ENCODE results near the gene HYI.
"Not testable (repeated sequence)": the region's sequence is repeated elsewhere in the genome, so short reads cannot be mapped to it uniquely, and the experiment has no call there.

HYI gene

DNA sequence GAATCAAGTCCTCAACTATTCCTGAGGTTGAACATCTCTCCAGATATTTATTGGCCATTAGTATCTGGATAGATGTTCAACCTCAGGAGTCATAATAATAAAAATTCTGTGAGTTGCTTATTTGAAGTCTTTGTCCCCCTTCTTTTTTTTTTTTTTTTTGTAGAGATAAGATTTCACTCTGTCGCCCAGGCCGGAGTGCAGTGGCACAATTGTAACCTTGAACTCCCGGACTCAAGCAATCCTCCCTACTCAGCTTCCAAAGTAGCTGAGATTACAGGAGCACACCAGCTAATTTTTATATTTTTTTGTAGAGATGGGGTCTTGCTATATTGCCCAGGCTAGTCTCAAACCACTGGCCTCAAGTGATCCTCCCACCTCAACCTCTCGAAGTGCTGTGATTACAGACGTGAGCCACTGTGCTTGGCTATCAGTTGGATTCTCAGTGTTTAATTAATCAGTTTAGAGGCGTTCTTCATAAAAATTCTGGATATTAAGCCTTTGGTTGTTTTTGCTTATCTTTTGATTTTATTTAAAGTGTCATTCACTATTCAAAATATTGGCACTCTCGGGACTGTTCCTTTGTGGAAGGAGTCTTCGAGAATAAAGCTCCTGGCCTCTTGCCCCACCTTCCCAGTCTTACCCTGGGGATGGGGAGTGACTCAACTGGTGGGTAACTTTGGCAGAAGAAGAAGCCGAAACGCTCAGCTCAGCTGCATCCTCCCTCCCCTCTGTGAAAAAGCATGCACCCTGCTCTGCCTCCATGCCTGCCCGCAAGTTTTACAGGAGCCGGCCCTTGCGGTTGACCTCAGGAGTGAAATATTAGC is 11.2 kb upstream of the HYI start:
- no peak for DNase-seq

DNA sequence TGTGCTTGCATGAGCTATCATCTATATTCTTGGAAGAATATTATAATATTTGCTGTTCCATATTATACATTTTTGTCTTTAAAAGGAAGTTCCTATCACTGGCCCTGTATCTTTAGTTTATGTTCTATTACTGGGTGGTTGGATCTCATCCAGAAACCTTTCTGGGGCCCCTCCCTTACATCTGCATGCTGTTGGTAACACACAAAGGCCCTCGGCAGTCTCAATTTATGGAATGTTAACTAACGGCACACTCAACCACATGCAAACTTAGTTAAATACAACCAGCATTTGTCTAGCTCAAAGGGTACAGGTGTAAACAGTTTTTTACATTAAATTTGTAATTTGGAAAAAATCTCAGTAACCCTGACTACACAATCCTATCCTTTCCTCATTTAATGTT is 9.7 kb upstream of the HYI start:
- no peak for DNase-seq

GRCh38 chr1:43460988-43461693 is 7.4 kb upstream of the HYI start:
- DNase-seq, result no peak

- DNase-seq, result not testable (repeated sequence)
Measured at GRCh38 chr1:43458379-43458778, 4.6 kb upstream of the HYI start.

GRCh38 chr1:43455213-43455889 is 1.6 kb upstream of the HYI start:
- DNase-seq, result no peak

- peak; percentile 89 for DNase-seq
Measured at GRCh38 chr1:43454270-43455011, 710 bp upstream of the HYI start.

DNA sequence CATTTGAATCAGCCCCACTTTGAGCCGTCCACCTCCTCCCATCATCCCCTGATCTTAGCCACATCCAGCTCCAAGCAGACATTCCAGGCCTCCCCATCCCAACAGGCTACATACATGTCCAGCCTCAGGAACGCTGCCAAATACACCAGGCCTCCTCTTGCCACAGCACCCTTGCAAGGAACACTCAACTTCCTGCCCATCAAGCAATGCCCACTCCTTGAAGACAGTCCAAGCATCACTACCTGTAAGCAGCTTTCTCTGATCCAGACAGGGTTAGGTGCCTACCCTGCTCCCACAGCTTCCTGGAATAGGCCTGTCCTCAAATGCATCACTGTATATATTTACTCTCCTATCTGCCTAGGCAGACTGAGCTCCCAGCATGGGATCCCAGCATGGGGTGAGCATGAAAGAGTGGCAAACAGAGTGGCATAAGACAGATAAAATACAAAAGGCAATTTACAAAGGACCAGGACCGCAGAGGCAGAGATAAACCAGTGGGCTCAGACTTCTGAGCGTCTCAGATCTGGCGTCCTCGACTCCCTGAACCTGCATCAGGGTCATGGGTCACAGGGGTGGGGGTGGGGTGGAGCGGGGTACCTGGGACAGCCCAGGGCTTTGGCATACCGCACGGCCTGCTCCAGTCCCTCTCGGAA is 816 bp downstream of the HYI start:
- DNase-seq, result peak; percentile 30

- DNase-seq, result no peak
Measured at GRCh38 chr1:43451701-43452532, 1.8 kb downstream of the HYI start.

DNA sequence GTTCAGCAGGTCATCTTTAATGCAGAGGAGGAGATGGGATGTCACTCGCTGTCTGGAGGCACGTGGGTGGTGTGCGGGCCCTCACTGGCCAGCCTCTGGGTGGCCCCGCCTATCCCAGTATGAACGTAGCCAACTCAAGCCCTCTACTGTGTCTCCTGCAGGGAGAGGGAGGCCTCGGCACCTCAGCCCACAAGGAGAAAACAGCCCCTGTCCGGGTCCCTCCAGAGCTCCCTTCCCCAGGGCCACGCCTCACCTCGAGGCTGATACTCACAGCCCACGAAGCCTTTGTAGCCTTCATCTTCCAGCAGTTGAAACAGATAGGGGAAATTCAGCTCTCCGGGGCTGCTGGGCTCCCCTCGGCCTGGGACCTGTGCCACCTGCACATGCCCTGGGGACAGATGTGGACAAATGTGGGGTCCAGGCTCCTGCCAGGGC is 2.6 kb downstream of the HYI start:
- no peak for DNase-seq

- no peak for DNase-seq
Measured at GRCh38 chr1:43450251-43450941, 3.3 kb downstream of the HYI start.

DNA sequence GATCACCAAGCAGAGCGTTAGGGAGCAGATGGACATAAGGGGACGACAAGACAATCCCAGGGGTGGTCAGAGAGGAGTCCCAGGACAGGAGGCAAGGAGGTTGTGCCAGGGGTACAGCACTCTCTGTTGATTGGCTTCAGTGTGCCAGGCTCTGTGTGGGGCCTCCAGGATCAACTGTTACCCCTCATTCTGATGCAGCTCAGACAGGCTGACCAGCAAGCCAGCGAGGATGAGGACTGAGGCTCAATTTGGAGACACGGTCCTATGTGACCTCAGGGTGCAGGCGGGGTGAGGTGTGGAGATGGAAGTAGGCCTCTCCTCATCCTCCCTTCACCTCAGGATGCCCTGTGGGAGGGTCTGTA is 4.0 kb downstream of the HYI start:
- DNase-seq, result no peak

GRCh38 chr1:43448955-43449707 is 4.6 kb downstream of the HYI start:
- no peak for DNase-seq

- no peak for DNase-seq
Measured at GRCh38 chr1:43447891-43448708, 5.6 kb downstream of the HYI start.

DNA sequence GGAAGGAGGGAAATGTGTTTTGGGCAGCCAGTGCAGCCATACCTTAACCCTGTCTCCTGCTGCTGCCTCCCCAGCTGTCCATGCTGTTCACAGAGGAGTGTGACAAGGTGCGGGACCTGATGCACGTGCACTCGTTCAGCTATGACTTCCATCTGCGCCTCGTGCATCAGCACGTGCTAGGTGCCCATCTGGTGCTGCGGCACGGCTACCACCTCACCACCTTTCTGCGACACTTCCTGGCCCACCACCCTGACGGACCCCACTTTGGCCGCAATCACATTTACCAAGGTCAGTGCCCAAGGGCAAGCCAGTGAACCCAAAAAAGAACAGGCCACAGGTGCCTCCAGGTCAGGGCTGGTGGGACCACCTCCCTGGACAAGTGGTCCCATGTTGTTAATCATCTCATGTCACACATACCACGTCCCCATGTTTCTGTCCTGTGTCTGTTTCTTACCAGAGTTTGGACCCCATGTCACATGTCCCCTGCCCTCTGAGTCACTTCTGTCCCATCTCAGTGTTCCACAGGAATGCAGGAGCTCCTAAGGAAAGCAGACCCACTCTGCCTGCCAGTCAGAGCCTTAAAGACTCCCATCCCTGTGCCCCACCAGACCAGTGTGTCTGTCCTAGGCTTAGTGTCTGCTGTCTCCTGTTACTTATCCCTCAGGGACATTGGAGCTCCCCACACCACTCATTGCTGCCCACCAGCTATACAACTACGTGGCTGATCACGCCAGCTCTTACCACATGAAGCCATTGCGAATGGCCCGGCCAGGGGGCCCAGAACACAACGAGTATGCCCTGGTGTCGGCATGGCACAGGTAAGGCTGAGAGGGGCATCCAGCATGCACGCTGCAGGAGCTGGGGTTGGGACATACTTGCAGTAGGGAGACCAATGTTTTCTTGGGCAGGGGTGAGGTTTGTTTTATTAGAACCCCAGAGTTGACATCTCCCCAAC is 6.6 kb downstream of the HYI start:
- DNase-seq, result no peak

GRCh38 chr1:43446388-43446740 is 7.4 kb downstream of the HYI start:
- DNase-seq, result no peak

GRCh38 chr1:43445606-43446387 is 7.9 kb downstream of the HYI start:
- no peak for DNase-seq

GRCh38 chr1:43444836-43445235 is 8.9 kb downstream of the HYI start:
- DNase-seq, result no peak

Data from HCEC 1CT (cell line).